GM12878 (cell line): ENCODE measurements around the gene MAGIX. TPM values are rescaled to one million over a fixed set of nuclear protein-coding genes. Genes with fewer than 3 reads are reported as not detected.

Source experiments
- CEBPZ ChIP-seq: fragments of 150-350 bp; IDR thresholded peaks from 2 replicates; pipeline ENCODE4 v1.6.1; 2016; ENCODE audit warnings: low read depth, low read length
- CHD2 ChIP-seq: IDR thresholded peaks from 2 replicates; pipeline ENCODE4 v1.6.1; 2011; ENCODE audit warnings: low read depth, low read length, improper control_type of control experiment, borderline replicate concordance
- E2F8 ChIP-seq: fragments of 450-650 bp; IDR thresholded peaks from 2 replicates; pipeline ENCODE4 v1.6.1; 2018; ENCODE audit warnings: mild to moderate bottlenecking, low read depth, moderate library complexity; ENCODE audit not compliant: partially characterized antibody
- EGR1 ChIP-seq, 2 experiments: IDR thresholded peaks; 1 replicate in 1 of 2; 2 replicates in 1 of 2; pipeline ENCODE4 v1.6.1; 2011 to 2012; ENCODE audit warnings: low read depth in 2 of 2, low read length in 2 of 2, borderline replicate concordance in 1 of 2, mild to moderate bottlenecking in 1 of 2, moderate library complexity in 1 of 2
- ELK1 ChIP-seq: IDR thresholded peaks from 2 replicates; pipeline ENCODE4 v1.6.1; 2012; ENCODE audit warnings: low read depth, low read length, improper control_type of control experiment
- IRF5 ChIP-seq: fragments of 450-650 bp; IDR thresholded peaks from 2 replicates; pipeline ENCODE4 v1.6.1; 2017; ENCODE audit warnings: borderline replicate concordance
- MAX ChIP-seq: IDR thresholded peaks from 2 replicates; pipeline ENCODE4 v1.6.1; 2012; ENCODE audit warnings: low read depth, low read length, improper control_type of control experiment
- MXI1 ChIP-seq: fragments of 150-350 bp; IDR thresholded peaks from 2 replicates; pipeline ENCODE4 v1.6.1; 2011; ENCODE audit warnings: low read depth, mild to moderate bottlenecking, inconsistent platforms, low read length, improper control_type of control experiment
- NFYB ChIP-seq: IDR thresholded peaks from 2 replicates; pipeline ENCODE4 v1.6.1; 2011; ENCODE audit warnings: low read depth, mild to moderate bottlenecking, low read length, improper control_type of control experiment, moderate library complexity; ENCODE audit not compliant: insufficient read depth
- PKNOX1 ChIP-seq: fragments of 450-650 bp; IDR thresholded peaks from 2 replicates; pipeline ENCODE4 v1.6.1; 2016; ENCODE audit warnings: mild to moderate bottlenecking
- SIN3A ChIP-seq: IDR thresholded peaks from 2 replicates; pipeline ENCODE4 v1.6.1; 2012; ENCODE audit warnings: low read depth, low read length, improper control_type of control experiment
- SKIL ChIP-seq: fragments of 450-650 bp; IDR thresholded peaks from 2 replicates; pipeline ENCODE4 v1.6.1; 2017; ENCODE audit warnings: mild to moderate bottlenecking, low read depth, inconsistent platforms; ENCODE audit not compliant: poor library complexity, severe bottlenecking
- SMC3 ChIP-seq: IDR thresholded peaks from 2 replicates; pipeline ENCODE4 v1.6.1; 2011; ENCODE audit warnings: low read length, improper control_type of control experiment, borderline replicate concordance
- ZNF217 ChIP-seq: fragments of 450-650 bp; IDR thresholded peaks from 2 replicates; pipeline ENCODE4 v1.6.1; 2017; ENCODE audit warnings: antibody characterized with exemption, mild to moderate bottlenecking
- ZSCAN29 ChIP-seq: fragments of 450-650 bp; IDR thresholded peaks from 2 replicates; pipeline ENCODE4 v1.6.1; 2017; ENCODE audit warnings: mild to moderate bottlenecking, moderate library complexity
- polyA plus RNA-seq, 11 experiments: library from polyadenylated mRNA; depleted of rRNA in 4 of 11; unstranded in 6 of 11; stranded (reverse) in 5 of 11; fragments of >200 nt; fragmentation: Nextera tagmentation in 4 of 11; fragmentation: Illumina TruSeq in 1 of 11; extraction: Ambion mirVana in 4 of 11; extraction: Trizol in 1 of 11; gene quantifications; 1 replicate in 1 of 11; 2 replicates in 10 of 11; pipeline versions ENCODE4 v1.2.1 to v1.2.3, GENCODE V29; 2011 to 2016; ENCODE audit warnings: inconsistent platforms in 2 of 11, missing spikeins in 2 of 11, low read depth in 1 of 11
- total RNA-seq, 4 experiments: library from RNA; depleted of rRNA in 3 of 4; stranded (reverse); fragments of >200 nt in 3 of 4; fragmentation: Illumina TruSeq in 1 of 4; extraction: Trizol in 1 of 4; gene quantifications; 2 replicates each; pipeline versions ENCODE4 v1.2.1 to v1.2.3, GENCODE V29; 2013 to 2021

MAGIX gene
- total and polyA plus RNA-seq, 10 of the 15 experiments (the other 5 are each of a cell fraction or from before 2014, with no cell fraction given) = 0.03 to 2.5 (median 0.82) TPM

- TF ChIP-seq E2F8 (no peak), IRF5 (no peak), ZNF217 (no peak), ZSCAN29 (no peak), SKIL (peak; percentile 96), SMC3 (no peak), ELK1 (0 out of 2 replicates have a peak, but pooled peaks have one; percentile 17), NFYB (peak; percentile 82), EGR1 (IDR thresholded peaks at IDR 0.05; ENCODE audit: borderline replicate concordance in 1 of 2, low read depth in 2 of 2, low read length in 2 of 2) (no peak), CHD2 (peak; percentile 96), SIN3A (peak; percentile 85; the same call in 1 of the 2 replicates), MAX (no peak), MXI1 (peak; percentile 23; the same call in 1 of the 2 replicates), CEBPZ (peak; percentile 96), PKNOX1 (peak; percentile 100)
These were observed 28.4 kb downstream of the MAGIX start (continued) for GRCh38 chrX:49190821-49191573.
